SK-N-SH treated with all-trans-retinoic acid at 6 μM for 48 hours (cell line): ENCODE results near the gene TRIM15.

Source experiments
- GLIS3 ChIP-seq: fragments of 250-450 bp; sonication (Bioruptor Pico); IDR thresholded peaks from 2 replicates; pipeline ENCODE4 v1.5.0; 2020; ENCODE audit warnings: mild to moderate bottlenecking, moderate library complexity
- ISL1 ChIP-seq: fragments of 250-450 bp; sonication (Bioruptor Pico); IDR thresholded peaks from 2 replicates; pipeline ENCODE4 v2.1.2; 2022; ENCODE audit warnings: mild to moderate bottlenecking, moderate library complexity
- OSR1 ChIP-seq: fragments of 250-450 bp; sonication (Bioruptor Pico); IDR thresholded peaks from 2 replicates; pipeline ENCODE4 v1.8.0; 2022; ENCODE audit warnings: moderate library complexity, mild to moderate bottlenecking, inconsistent platforms
- POU6F1 ChIP-seq: fragments of 250-450 bp; sonication (Bioruptor Pico); IDR thresholded peaks from 2 replicates; pipeline ENCODE4 v1.8.0; 2021; ENCODE audit warnings: low read depth, mild to moderate bottlenecking, moderate library complexity, borderline replicate concordance
- RARB ChIP-seq: fragments of 250-450 bp; sonication (Bioruptor Pico); IDR thresholded peaks from 2 replicates; pipeline ENCODE4 v1.8.0; 2021; ENCODE audit warnings: mild to moderate bottlenecking, moderate library complexity
- ZFP3 ChIP-seq: fragments of 250-450 bp; sonication (Bioruptor Pico); IDR thresholded peaks from 2 replicates; pipeline ENCODE4 v1.5.0; 2020; ENCODE audit warnings: mild to moderate bottlenecking, moderate library complexity
- ZFP30 ChIP-seq: fragments of 450-650 bp; formaldehyde crosslinking; IDR thresholded peaks from 2 replicates; pipeline ENCODE4 v1.5.0; 2022; ENCODE audit warnings: mild to moderate bottlenecking, moderate library complexity
- ZNF565 ChIP-seq: fragments of 450-650 bp; formaldehyde crosslinking; conservative IDR thresholded peaks from 2 replicates; pipeline ENCODE4 v1.5.0; 2020; ENCODE audit warnings: low read depth, mild to moderate bottlenecking, moderate library complexity
- TF ChIP-seq, protein P1 (sequence below): fragments of 250-450 bp; sonication (Bioruptor Pico); IDR thresholded peaks from 2 replicates; pipeline ENCODE4 v1.8.0; 2020; ENCODE audit warnings: mild to moderate bottlenecking, moderate library complexity, borderline replicate concordance
- TF ChIP-seq, protein P2 (sequence below): fragments of 250-450 bp; sonication (Bioruptor Pico); IDR thresholded peaks from 2 replicates; pipeline ENCODE4 v1.5.0; 2020; ENCODE audit warnings: mild to moderate bottlenecking, moderate library complexity
- TF ChIP-seq, protein P3 (sequence below): fragments of 250-450 bp; sonication (Bioruptor Pico); IDR thresholded peaks from 2 replicates; pipeline ENCODE4 v1.5.1; 2020; ENCODE audit warnings: low read depth, mild to moderate bottlenecking, moderate library complexity

GRCh38 chr6:30167101-30167500 is 3.8 kb downstream of the TRIM15 start:
- TF ChIP-seq GLIS3: no peak
- TF ChIP-seq, protein P1, sequence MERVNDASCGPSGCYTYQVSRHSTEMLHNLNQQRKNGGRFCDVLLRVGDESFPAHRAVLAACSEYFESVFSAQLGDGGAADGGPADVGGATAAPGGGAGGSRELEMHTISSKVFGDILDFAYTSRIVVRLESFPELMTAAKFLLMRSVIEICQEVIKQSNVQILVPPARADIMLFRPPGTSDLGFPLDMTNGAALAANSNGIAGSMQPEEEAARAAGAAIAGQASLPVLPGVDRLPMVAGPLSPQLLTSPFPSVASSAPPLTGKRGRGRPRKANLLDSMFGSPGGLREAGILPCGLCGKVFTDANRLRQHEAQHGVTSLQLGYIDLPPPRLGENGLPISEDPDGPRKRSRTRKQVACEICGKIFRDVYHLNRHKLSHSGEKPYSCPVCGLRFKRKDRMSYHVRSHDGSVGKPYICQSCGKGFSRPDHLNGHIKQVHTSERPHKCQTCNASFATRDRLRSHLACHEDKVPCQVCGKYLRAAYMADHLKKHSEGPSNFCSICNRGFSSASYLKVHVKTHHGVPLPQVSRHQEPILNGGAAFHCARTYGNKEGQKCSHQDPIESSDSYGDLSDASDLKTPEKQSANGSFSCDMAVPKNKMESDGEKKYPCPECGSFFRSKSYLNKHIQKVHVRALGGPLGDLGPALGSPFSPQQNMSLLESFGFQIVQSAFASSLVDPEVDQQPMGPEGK (CRISPR knock-in tag): no peak
- TF ChIP-seq RARB (CRISPR knock-in tag): no peak
- TF ChIP-seq ISL1: no peak
- TF ChIP-seq, protein P2, sequence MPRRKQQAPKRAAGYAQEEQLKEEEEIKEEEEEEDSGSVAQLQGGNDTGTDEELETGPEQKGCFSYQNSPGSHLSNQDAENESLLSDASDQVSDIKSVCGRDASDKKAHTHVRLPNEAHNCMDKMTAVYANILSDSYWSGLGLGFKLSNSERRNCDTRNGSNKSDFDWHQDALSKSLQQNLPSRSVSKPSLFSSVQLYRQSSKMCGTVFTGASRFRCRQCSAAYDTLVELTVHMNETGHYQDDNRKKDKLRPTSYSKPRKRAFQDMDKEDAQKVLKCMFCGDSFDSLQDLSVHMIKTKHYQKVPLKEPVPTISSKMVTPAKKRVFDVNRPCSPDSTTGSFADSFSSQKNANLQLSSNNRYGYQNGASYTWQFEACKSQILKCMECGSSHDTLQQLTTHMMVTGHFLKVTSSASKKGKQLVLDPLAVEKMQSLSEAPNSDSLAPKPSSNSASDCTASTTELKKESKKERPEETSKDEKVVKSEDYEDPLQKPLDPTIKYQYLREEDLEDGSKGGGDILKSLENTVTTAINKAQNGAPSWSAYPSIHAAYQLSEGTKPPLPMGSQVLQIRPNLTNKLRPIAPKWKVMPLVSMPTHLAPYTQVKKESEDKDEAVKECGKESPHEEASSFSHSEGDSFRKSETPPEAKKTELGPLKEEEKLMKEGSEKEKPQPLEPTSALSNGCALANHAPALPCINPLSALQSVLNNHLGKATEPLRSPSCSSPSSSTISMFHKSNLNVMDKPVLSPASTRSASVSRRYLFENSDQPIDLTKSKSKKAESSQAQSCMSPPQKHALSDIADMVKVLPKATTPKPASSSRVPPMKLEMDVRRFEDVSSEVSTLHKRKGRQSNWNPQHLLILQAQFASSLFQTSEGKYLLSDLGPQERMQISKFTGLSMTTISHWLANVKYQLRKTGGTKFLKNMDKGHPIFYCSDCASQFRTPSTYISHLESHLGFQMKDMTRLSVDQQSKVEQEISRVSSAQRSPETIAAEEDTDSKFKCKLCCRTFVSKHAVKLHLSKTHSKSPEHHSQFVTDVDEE: no peak
- TF ChIP-seq ZFP3 (CRISPR knock-in tag): no peak
- no peak for TF ChIP-seq OSR1 (CRISPR knock-in tag)
- TF ChIP-seq ZNF565: no peak
- TF ChIP-seq, protein P3, sequence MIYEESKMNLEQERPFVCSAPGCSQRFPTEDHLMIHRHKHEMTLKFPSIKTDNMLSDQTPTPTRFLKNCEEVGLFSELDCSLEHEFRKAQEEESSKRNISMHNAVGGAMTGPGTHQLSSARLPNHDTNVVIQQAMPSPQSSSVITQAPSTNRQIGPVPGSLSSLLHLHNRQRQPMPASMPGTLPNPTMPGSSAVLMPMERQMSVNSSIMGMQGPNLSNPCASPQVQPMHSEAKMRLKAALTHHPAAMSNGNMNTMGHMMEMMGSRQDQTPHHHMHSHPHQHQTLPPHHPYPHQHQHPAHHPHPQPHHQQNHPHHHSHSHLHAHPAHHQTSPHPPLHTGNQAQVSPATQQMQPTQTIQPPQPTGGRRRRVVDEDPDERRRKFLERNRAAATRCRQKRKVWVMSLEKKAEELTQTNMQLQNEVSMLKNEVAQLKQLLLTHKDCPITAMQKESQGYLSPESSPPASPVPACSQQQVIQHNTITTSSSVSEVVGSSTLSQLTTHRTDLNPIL (CRISPR knock-in tag): no peak
- no peak for TF ChIP-seq ZFP30
- no peak for TF ChIP-seq POU6F1 (CRISPR knock-in tag)
